ENCODE data around the gene NOSTRIN.

Gene NOSTRIN

GRCh38 chr2:168811696-168812095 is 9.3 kb downstream of the NOSTRIN start:
- Histone ChIP-seq H3K9ac (ENCODE audit: low read length) (no peak overlapping the region), H3K4me3 (ENCODE audit: low read length) (no peak overlapping the region), H3K27me3 (ENCODE audit: control insufficient read depth, insufficient read depth, low read length) (no peaks in the 10 kb centered on the region), H3K36me3 (ENCODE audit: control insufficient read depth, insufficient read depth, low read length) (no peaks in the 10 kb centered on the region), H3K4me1 (ENCODE audit: control insufficient read depth, insufficient read depth, low read length) (no peaks in the 10 kb centered on the region), H3K27ac (ENCODE audit: low read depth, low read length) (no peak overlapping the region)

- Histone ChIP-seq H3K27me3 (ENCODE audit: control insufficient read depth, insufficient read depth, low read length) (no peaks in the 10 kb centered on the region), H3K27ac (ENCODE audit: low read depth, low read length) (no peak overlapping the region), H3K4me1 (ENCODE audit: control insufficient read depth, insufficient read depth, low read length) (no peaks in the 10 kb centered on the region)
Observed at GRCh38 chr2:168814046-168814445, 11.6 kb downstream of the NOSTRIN start.

GRCh38 chr2:168814939-168815907 is 12.8 kb downstream of the NOSTRIN start:
- H3K9ac ChIP-seq (ENCODE audit: low read length), result no peak overlapping the region
- H3K4me1 ChIP-seq (ENCODE audit: control insufficient read depth, insufficient read depth, low read length), result no peaks in the 10 kb centered on the region
- no peaks in the 10 kb centered on the region for H3K36me3 ChIP-seq (ENCODE audit: control insufficient read depth, insufficient read depth, low read length)
- H3K27ac ChIP-seq (ENCODE audit: low read depth, low read length), result no peak overlapping the region
- no peak overlapping the region for H3K4me3 ChIP-seq (ENCODE audit: low read length)
- no peaks in the 10 kb centered on the region for H3K27me3 ChIP-seq (ENCODE audit: control insufficient read depth, insufficient read depth, low read length)

More at GRCh38 chr2:168814046-168814445, 11.6 kb downstream of the NOSTRIN start:
- no peak overlapping the region for H3K9ac ChIP-seq (ENCODE audit: low read length)
- no peaks in the 10 kb centered on the region for H3K36me3 ChIP-seq (ENCODE audit: control insufficient read depth, insufficient read depth, low read length)
- H3K4me3 ChIP-seq (ENCODE audit: low read length), result no peak overlapping the region

GRCh38 chr2:168816369-168816768 is 13.9 kb downstream of the NOSTRIN start:
- no peak overlapping the region for H3K9ac ChIP-seq (ENCODE audit: low read length)
- no peaks in the 10 kb centered on the region for H3K4me1 ChIP-seq (ENCODE audit: control insufficient read depth, insufficient read depth, low read length)
- H3K27me3 ChIP-seq (ENCODE audit: control insufficient read depth, insufficient read depth, low read length), result no peaks in the 10 kb centered on the region
- H3K4me3 ChIP-seq (ENCODE audit: low read length), result no peak overlapping the region
- no peak overlapping the region for H3K27ac ChIP-seq (ENCODE audit: low read depth, low read length)
- no peaks in the 10 kb centered on the region for H3K36me3 ChIP-seq (ENCODE audit: control insufficient read depth, insufficient read depth, low read length)

- H3K4me3 ChIP-seq (ENCODE audit: low read length), result no peak overlapping the region
- H3K27me3 ChIP-seq (ENCODE audit: control insufficient read depth, insufficient read depth, low read length), result no peaks in the 10 kb centered on the region
- no peaks in the 10 kb centered on the region for H3K4me1 ChIP-seq (ENCODE audit: control insufficient read depth, insufficient read depth, low read length)
- H3K27ac ChIP-seq (ENCODE audit: low read depth, low read length), result no peak overlapping the region
- no peaks in the 10 kb centered on the region for H3K36me3 ChIP-seq (ENCODE audit: control insufficient read depth, insufficient read depth, low read length)
- no peak overlapping the region for H3K9ac ChIP-seq (ENCODE audit: low read length)
Observed at GRCh38 chr2:168819050-168819715, 16.7 kb downstream of the NOSTRIN start.

- no peak overlapping the region for H3K9ac ChIP-seq (ENCODE audit: low read length)
- no peaks in the 10 kb centered on the region for H3K4me1 ChIP-seq (ENCODE audit: control insufficient read depth, insufficient read depth, low read length)
- no peaks in the 10 kb centered on the region for H3K36me3 ChIP-seq (ENCODE audit: control insufficient read depth, insufficient read depth, low read length)
- no peaks in the 10 kb centered on the region for H3K27me3 ChIP-seq (ENCODE audit: control insufficient read depth, insufficient read depth, low read length)
- no peak overlapping the region for H3K4me3 ChIP-seq (ENCODE audit: low read length)
- no peak overlapping the region for H3K27ac ChIP-seq (ENCODE audit: low read depth, low read length)
Observed at GRCh38 chr2:168819829-168820489, 17.5 kb downstream of the NOSTRIN start.

GRCh38 chr2:168821577-168821976 is 19.1 kb downstream of the NOSTRIN start:
- Histone ChIP-seq H3K27ac (ENCODE audit: low read depth, low read length) (no peak overlapping the region), H3K27me3 (ENCODE audit: control insufficient read depth, insufficient read depth, low read length) (no peaks in the 10 kb centered on the region), H3K36me3 (ENCODE audit: control insufficient read depth, insufficient read depth, low read length) (no peaks in the 10 kb centered on the region), H3K4me1 (ENCODE audit: control insufficient read depth, insufficient read depth, low read length) (no peaks in the 10 kb centered on the region), H3K4me3 (ENCODE audit: low read length) (no peak overlapping the region), H3K9ac (ENCODE audit: low read length) (no peak overlapping the region)

GRCh38 chr2:168821992-168822391 is 19.6 kb downstream of the NOSTRIN start:
- Histone ChIP-seq H3K36me3 (ENCODE audit: control insufficient read depth, insufficient read depth, low read length) (no peaks in the 10 kb centered on the region), H3K27ac (ENCODE audit: low read depth, low read length) (no peak overlapping the region)

GRCh38 chr2:168825126-168825525 is 22.7 kb downstream of the NOSTRIN start:
- Histone ChIP-seq H3K36me3 (ENCODE audit: control insufficient read depth, insufficient read depth, low read length) (no peaks in the 10 kb centered on the region), H3K9ac (ENCODE audit: low read length) (no peak overlapping the region), H3K27me3 (ENCODE audit: control insufficient read depth, insufficient read depth, low read length) (no peaks in the 10 kb centered on the region), H3K27ac (ENCODE audit: low read depth, low read length) (no peak overlapping the region), H3K4me1 (ENCODE audit: control insufficient read depth, insufficient read depth, low read length) (no peaks in the 10 kb centered on the region), H3K4me3 (ENCODE audit: low read length) (no peak overlapping the region)

More at GRCh38 chr2:168821992-168822391, 19.6 kb downstream of the NOSTRIN start:
- Histone ChIP-seq H3K4me3 (ENCODE audit: low read length) (no peak overlapping the region), H3K27me3 (ENCODE audit: control insufficient read depth, insufficient read depth, low read length) (no peaks in the 10 kb centered on the region), H3K4me1 (ENCODE audit: control insufficient read depth, insufficient read depth, low read length) (no peaks in the 10 kb centered on the region), H3K9ac (ENCODE audit: low read length) (no peak overlapping the region)

GRCh38 chr2:168830958-168831357 is 28.5 kb downstream of the NOSTRIN start:
- no peak overlapping the region for H3K4me3 ChIP-seq (ENCODE audit: low read length)
- H3K27me3 ChIP-seq (ENCODE audit: control insufficient read depth, insufficient read depth, low read length), result no peaks in the 10 kb centered on the region
- no peaks in the 10 kb centered on the region for H3K4me1 ChIP-seq (ENCODE audit: control insufficient read depth, insufficient read depth, low read length)
- no peak overlapping the region for H3K27ac ChIP-seq (ENCODE audit: low read depth, low read length)
- no peaks in the 10 kb centered on the region for H3K36me3 ChIP-seq (ENCODE audit: control insufficient read depth, insufficient read depth, low read length)
- H3K9ac ChIP-seq (ENCODE audit: low read length), result no peak overlapping the region

GRCh38 chr2:168831662-168832061 is 29.2 kb downstream of the NOSTRIN start:
- Histone ChIP-seq H3K4me3 (ENCODE audit: low read length) (no peak overlapping the region), H3K36me3 (ENCODE audit: control insufficient read depth, insufficient read depth, low read length) (no peaks in the 10 kb centered on the region), H3K9ac (ENCODE audit: low read length) (no peak overlapping the region), H3K27me3 (ENCODE audit: control insufficient read depth, insufficient read depth, low read length) (no peaks in the 10 kb centered on the region), H3K4me1 (ENCODE audit: control insufficient read depth, insufficient read depth, low read length) (no peaks in the 10 kb centered on the region), H3K27ac (ENCODE audit: low read depth, low read length) (no peak overlapping the region)

- no peak overlapping the region for H3K27ac ChIP-seq (ENCODE audit: low read depth, low read length)
- no peaks in the 10 kb centered on the region for H3K36me3 ChIP-seq (ENCODE audit: control insufficient read depth, insufficient read depth, low read length)
- no peaks in the 10 kb centered on the region for H3K4me1 ChIP-seq (ENCODE audit: control insufficient read depth, insufficient read depth, low read length)
- H3K4me3 ChIP-seq (ENCODE audit: low read length), result no peak overlapping the region
- H3K27me3 ChIP-seq (ENCODE audit: control insufficient read depth, insufficient read depth, low read length), result no peaks in the 10 kb centered on the region
- no peak overlapping the region for H3K9ac ChIP-seq (ENCODE audit: low read length)
Observed at GRCh38 chr2:168835969-168836368, 33.5 kb downstream of the NOSTRIN start.
